ENCODE measurements around the gene RELL2.
A peak's percentile ranks its signal among the peaks of the same experiment; 100 is the strongest.

The RELL2 gene

DNA sequence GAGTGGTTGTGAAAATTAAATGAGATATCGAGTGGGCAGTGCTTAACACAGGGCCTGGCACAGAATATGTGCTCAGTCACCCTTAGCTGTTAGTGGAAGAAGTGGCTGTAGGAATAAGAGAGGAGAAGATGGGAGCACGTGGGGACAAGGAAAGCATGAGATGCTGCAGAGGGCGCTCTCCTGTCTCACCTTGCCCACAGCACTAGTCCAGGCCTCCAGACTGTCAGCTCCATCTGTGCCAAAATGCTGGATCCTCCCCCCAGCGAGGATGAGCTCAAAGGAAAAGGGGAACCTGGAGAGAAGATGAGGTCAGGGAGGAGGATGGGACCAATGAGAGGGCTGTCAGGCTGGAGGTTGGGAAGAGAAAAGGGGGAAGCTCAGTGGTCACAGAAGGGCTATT, 32.7 kb downstream of the RELL2 start:
- no peak overlapping the region for H3K4me3 ChIP-seq

DNA sequence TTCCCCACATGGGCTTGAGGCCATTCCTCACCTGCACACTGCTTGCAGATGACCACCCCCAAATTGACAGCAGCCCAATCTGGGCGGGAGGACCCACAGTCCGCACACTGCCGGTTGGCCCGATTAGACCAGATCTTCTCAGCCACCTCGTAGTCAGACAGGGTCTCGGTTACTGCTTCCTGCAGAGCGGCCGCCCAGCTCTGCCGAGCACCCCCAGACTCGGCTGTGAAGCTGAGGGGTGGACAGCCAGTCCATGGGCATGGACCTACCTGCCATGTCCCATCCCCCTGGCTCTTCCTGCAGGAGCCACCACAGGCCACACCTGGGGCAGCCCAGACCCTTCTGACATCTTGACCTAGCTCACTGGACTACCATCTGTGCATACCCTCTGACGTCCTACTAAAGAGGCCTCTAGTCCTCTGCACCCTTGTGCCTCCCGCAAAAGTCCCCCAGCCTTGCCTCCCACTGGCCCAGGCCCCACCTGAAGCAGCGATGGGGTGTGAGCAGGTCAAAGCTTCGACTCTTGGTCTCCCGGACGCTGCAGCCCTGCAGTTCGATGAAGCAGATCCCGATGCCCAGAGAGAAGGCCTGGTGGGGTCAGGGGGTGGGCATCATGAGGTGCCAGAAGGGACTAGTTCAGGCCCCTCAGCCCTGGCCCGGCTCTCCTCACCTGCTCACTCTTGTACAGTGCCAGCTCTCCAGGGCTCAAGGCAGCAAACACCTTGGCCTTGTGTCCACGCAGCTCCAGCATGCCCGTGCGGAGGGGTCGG, 35.5 kb downstream of the RELL2 start:
- Histone ChIP-seq H3K4me2 (no peak overlapping the region), H3K9me3 (no peaks in the 10 kb centered on the region), H3K36me3 (no peaks in the 10 kb centered on the region), H3K9ac (no peak overlapping the region), H4K20me1 (no peaks in the 10 kb centered on the region), H3K27ac (no peak overlapping the region), H3K4me3 (no peak overlapping the region), H3K27me3 (no peaks in the 10 kb centered on the region), H3K4me1 (peaks cover 9% of the 10 kb centered on the region; the same call in 1 of the 2 replicates)
- no peak for TF ChIP-seq Cebpa-rat (IDR thresholded peaks at IDR 0.05)

More for the DNA sequence above, 32.7 kb downstream of the RELL2 start:
- no peak overlapping the region for H3K4me2 ChIP-seq
- no peaks in the 10 kb centered on the region for H3K36me3 ChIP-seq
- H3K4me1 ChIP-seq = peaks cover 13% of the 10 kb centered on the region; the same call in 1 of the 2 replicates
- no peaks in the 10 kb centered on the region for H3K9me3 ChIP-seq
- H3K27ac ChIP-seq = no peak overlapping the region
- no peak for TF ChIP-seq Cebpa-rat (IDR thresholded peaks at IDR 0.05)
- H3K9ac ChIP-seq = no peak overlapping the region
- no peaks in the 10 kb centered on the region for H3K27me3 ChIP-seq
- no peaks in the 10 kb centered on the region for H4K20me1 ChIP-seq

DNA sequence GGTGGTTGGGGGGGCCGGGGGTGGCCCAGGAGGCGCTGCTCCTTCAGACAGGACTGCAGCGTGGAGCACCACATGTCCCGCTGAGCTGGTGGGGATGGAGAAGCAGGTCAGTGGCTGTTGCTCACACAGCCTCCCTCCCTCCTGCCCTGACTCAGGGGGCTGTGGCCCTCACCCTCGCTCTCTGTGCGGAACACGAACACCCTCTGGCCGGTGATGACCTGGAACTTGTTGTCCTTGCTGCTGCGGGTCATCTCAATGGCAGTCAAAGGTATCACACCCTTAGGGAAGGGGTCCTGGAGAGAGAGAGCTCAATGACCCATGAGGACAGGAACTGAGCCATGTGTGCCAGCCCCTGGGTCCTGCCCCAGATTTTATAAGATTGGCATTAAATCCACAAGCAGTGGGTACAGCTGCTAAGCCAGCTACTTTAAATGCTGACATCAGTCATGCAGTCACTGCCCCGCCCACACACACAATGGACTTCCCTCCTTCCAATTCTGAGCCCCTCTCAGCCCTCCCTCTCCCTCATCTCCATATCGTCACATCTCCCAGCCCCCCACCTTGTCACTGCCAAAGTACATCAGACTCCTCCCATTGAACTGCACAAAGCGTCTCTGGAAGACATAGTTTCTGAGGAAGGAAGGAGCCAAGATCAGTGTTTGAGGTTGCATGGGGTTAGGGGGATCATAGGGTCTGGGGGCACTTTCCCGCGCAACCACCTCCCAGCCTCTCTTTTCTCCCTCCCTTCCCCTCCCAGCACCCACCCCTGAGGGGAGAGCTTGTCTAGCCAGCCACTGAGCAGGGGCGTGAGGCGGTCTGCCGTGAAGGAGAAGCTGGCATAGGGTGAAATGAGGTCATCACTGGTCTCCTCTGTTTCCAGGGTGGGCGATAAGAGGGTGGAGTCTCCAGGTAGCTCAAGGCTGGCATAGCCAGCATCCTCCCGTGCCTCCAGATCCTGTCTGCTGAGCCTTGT, 36.3 kb downstream of the RELL2 start:
- Histone ChIP-seq H3K4me3 (no peak overlapping the region), H3K36me3 (no peaks in the 10 kb centered on the region), H3K27ac (no peak overlapping the region), H3K27me3 (no peaks in the 10 kb centered on the region), H3K4me2 (no peak overlapping the region), H4K20me1 (no peaks in the 10 kb centered on the region), H3K4me1 (peaks cover 9% of the 10 kb centered on the region; the same call in 1 of the 2 replicates), H3K9me3 (no peaks in the 10 kb centered on the region), H3K9ac (no peak overlapping the region)
- TF ChIP-seq Cebpa-rat (IDR thresholded peaks at IDR 0.05) = no peak

DNA sequence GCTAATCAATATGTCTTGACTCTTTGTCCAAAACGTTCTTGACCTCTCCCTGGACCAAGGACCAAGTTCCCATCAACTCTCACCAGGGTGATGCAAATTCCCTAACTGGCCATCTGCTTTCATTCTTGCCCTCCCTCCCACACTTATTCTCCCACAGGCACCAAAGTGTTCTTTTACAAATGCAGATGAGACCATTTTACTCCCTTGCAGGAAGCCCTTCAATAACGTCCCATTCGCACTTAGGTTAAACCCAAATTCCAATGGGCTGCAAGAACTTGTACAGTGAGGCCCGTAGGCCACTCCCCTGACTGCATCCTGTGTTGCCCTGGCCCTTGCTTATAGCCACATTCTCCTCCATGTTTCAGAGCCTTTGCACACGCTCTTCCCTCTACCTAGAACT, 38.0 kb downstream of the RELL2 start:
- H4K20me1 ChIP-seq = no peaks in the 10 kb centered on the region
- H3K27ac ChIP-seq = no peak overlapping the region
- H3K4me2 ChIP-seq = no peak overlapping the region
- peaks cover 12% of the 10 kb centered on the region for H3K4me1 ChIP-seq
- H3K9me3 ChIP-seq = no peaks in the 10 kb centered on the region
- no peaks in the 10 kb centered on the region for H3K36me3 ChIP-seq
- no peak overlapping the region for H3K4me3 ChIP-seq
- H3K27me3 ChIP-seq = no peaks in the 10 kb centered on the region
- TF ChIP-seq Cebpa-rat (IDR thresholded peaks at IDR 0.05) = no peak
- no peak overlapping the region for H3K9ac ChIP-seq

DNA sequence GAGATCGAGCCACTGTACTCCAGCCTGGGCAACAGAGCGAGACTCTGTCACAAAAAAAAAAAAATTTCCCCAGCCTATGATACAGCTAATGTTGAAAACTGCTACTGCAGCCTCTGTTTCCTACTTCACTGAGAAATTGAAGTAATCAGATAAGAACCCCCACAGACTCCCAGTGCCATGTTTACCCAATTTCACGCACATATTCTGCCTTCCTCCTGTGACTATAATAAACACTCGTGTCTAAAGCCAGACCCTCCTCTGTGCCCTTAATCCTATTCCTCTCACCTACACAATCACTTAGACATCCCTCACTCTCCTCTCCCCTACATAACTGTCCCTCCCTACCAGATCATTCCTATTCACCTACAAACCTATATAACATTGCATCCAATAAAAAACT, 38.9 kb downstream of the RELL2 start:
- H3K27me3 ChIP-seq = no peaks in the 10 kb centered on the region
- peaks cover 21% of the 10 kb centered on the region for H3K4me1 ChIP-seq
- H3K36me3 ChIP-seq = no peaks in the 10 kb centered on the region
- no peak overlapping the region for H3K27ac ChIP-seq
- no peak overlapping the region for H3K4me2 ChIP-seq
- H3K9me3 ChIP-seq = no peaks in the 10 kb centered on the region
- no peak overlapping the region for H3K9ac ChIP-seq
- TF ChIP-seq Cebpa-rat (IDR thresholded peaks at IDR 0.05) = no peak
- no peaks in the 10 kb centered on the region for H4K20me1 ChIP-seq
- H3K4me3 ChIP-seq = no peak overlapping the region

DNA sequence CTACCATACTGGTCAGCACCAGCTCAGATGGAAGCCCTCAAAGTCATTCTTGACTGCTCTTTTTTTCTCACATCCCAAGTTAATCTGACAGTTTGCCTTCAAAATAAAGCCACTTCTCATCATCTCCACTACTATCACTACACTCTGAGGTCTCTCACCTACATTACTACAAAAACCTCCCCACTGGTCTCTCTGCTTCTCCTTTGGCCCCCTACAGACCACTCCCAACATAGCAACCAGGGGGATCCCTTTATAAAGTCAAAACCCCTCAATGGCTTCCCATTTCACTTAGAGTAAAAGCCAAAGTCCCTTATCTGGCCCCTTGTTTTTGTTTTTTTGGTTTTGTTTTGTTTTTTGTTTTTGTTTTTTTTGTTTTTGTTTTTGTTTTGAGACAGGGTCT, 40.6 kb downstream of the RELL2 start:
- Histone ChIP-seq H4K20me1 (no peaks in the 10 kb centered on the region), H3K4me1 (peaks cover 36% of the 10 kb centered on the region), H3K4me3 (no peak overlapping the region), H3K27ac (no peak overlapping the region), H3K4me2 (no peak overlapping the region), H3K9ac (no peak overlapping the region), H3K36me3 (no peaks in the 10 kb centered on the region), H3K9me3 (no peaks in the 10 kb centered on the region), H3K27me3 (no peaks in the 10 kb centered on the region)
- TF ChIP-seq Cebpa-rat (IDR thresholded peaks at IDR 0.05) = no peak

DNA sequence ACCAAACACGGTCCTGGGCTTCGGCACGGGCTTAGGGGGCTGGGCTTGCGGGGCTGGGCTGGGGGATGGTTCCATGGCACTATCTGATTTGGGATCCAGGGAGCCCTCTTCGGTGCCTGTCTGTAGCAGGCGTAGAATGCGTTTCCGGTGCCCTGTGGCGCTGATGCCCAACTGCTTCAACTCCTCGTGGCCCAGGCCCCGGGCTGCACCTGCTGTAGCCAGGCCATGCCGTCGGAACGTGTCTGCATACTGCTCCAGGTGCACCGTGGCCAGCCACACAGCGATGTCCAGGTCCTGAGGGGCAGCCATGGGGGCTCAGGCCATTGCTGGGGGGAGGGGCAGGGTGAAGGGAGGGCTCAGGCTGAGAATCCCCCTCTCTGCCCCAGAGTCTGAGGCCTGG, 43.4 kb downstream of the RELL2 start:
- no peak overlapping the region for H3K9ac ChIP-seq
- no peaks in the 10 kb centered on the region for H3K36me3 ChIP-seq
- H3K9me3 ChIP-seq = no peaks in the 10 kb centered on the region
- no peaks in the 10 kb centered on the region for H3K27me3 ChIP-seq
- H3K4me1 ChIP-seq = peaks cover 53% of the 10 kb centered on the region
- no peak for TF ChIP-seq Cebpa-rat (IDR thresholded peaks at IDR 0.05)
- no peaks in the 10 kb centered on the region for H4K20me1 ChIP-seq
- H3K4me3 ChIP-seq = no peak overlapping the region
- peak overlapping the region; percentile 94; the same call in 1 of the 2 replicates for H3K4me2 ChIP-seq
- H3K27ac ChIP-seq = no peak overlapping the region

DNA sequence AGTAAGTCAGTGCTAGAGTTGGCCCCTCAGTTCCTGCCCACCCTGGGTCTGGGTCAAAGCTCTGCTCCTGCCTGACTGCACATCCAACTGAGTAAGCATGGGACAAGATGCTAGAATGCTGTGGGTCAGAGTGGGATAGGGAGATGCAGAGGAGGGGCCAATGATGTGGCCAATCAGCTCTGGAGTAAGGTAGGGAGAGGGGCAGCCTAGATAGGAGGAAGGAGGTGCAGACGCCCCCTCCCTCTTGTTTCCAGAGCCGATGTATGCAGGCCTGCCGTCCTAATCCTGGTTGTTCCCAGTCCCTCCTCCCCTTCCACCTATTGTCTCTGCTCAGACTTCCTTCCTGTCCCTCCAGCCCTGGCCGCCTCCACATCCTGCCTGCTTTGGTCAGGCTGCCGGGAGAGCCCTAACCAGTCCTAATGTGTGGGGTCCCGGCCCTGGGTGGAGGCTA, 44.0 kb downstream of the RELL2 start:
- Histone ChIP-seq H3K4me1 (peaks cover 59% of the 10 kb centered on the region), H3K4me2 (peak overlapping the region; percentile 94), H3K27me3 (no peaks in the 10 kb centered on the region), H3K27ac (no peak overlapping the region), H4K20me1 (no peaks in the 10 kb centered on the region), H3K9me3 (no peaks in the 10 kb centered on the region), H3K36me3 (no peaks in the 10 kb centered on the region), H3K9ac (no peak overlapping the region), H3K4me3 (no peak overlapping the region)
- no peak for TF ChIP-seq Cebpa-rat (IDR thresholded peaks at IDR 0.05)

DNA sequence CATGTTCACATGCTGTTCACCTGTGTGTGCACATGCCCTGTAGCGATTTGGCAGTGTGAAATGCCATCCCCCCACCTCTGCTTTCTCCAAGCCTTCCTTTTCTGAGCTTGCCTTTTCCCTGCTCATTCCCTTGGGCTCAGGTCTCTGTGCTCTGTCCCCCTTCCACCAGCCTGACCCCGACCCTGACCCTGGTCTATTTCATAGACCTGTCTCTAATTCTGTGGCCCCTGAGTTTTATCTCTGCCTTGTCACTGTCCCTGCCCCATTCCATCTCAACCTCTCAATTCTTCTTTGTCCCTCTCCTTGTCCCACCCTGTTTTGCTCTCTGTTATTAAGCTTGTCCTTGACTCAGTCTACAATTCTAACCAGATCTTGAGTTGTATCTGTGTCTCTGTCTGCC, 44.5 kb downstream of the RELL2 start:
- Histone ChIP-seq H3K36me3 (no peaks in the 10 kb centered on the region), H4K20me1 (no peaks in the 10 kb centered on the region), H3K27ac (0 out of 2 replicates have a peak overlapping the region, but pooled peaks have one; percentile 27), H3K4me3 (peak overlapping the region; percentile 63; the same call in 1 of the 2 replicates), H3K9ac (peak overlapping the region; percentile 45; the same call in 1 of the 2 replicates), H3K9me3 (no peaks in the 10 kb centered on the region), H3K27me3 (no peaks in the 10 kb centered on the region), H3K4me2 (peak overlapping the region; percentile 94), H3K4me1 (peaks cover 62% of the 10 kb centered on the region)
- no peak for TF ChIP-seq Cebpa-rat (IDR thresholded peaks at IDR 0.05)

Measured in BLaER1 (cell line).